ENCODE results near the gene SBNO2.
"Not testable (repeated sequence)": the region's sequence is repeated elsewhere in the genome, so short reads cannot be mapped to it uniquely, and the experiment has no call there.

Gene SBNO2

GRCh38 chr19:1115646-1116420, 58.2 kb downstream of the SBNO2 start:
- H3K36me3 ChIP-seq (ENCODE audit: insufficient read depth, low read length): peaks cover 69% of the 10 kb centered on the region
- ATAC-seq (ENCODE audit: insufficient read depth, low read depth): no peak

DNA sequence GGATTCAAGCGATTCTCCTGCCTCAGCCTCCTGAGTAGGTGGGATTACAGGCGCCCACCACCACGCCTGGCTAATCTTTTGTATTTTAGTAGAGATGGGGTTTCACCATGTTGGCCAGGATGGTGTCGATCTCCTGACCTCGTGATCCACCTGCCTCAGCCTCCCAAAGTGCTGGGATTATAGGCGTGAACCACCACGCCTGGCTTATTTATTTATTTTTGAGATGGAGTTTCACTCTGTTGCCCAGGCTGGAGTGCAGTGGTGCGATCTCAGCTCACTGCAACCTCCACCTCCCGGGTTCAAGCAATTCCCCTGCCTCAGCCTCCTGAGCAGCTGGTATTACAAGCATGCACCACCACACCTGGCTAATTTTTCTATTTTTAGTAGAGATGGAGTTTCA, 59.3 kb downstream of the SBNO2 start:
- H3K9me3 ChIP-seq (ENCODE audit: insufficient read depth, low read length, severe bottlenecking); H3K4me3 ChIP-seq (ENCODE audit: low read depth in 1 of 2, low read length in 2 of 2); H3K79me2 ChIP-seq (ENCODE audit: insufficient read depth, low read length); H3K9ac ChIP-seq (ENCODE audit: low read depth, low read length); H3K27me3 ChIP-seq (ENCODE audit: insufficient read depth, low read length, poor library complexity); DNase-seq; H3K4me1 ChIP-seq (ENCODE audit: insufficient read depth, low read length); H4K20me1 ChIP-seq (ENCODE audit: insufficient read depth, low read length); H3K27ac ChIP-seq (ENCODE audit: low read length); H3K4me2 ChIP-seq (ENCODE audit: insufficient read depth, low read length); H2AFZ ChIP-seq (ENCODE audit: low read depth, low read length); ATAC-seq (ENCODE audit: insufficient read depth, low read depth): not testable (repeated sequence)
- H3K36me3 ChIP-seq (ENCODE audit: insufficient read depth, low read length): peaks cover 69% of the 10 kb centered on the region

More at GRCh38 chr19:1115646-1116420, 58.2 kb downstream of the SBNO2 start:
- peaks cover 4% of the 10 kb centered on the region; the same call in 1 of the 2 replicates for H4K20me1 ChIP-seq (ENCODE audit: insufficient read depth, low read length)
- H3K4me2 ChIP-seq (ENCODE audit: insufficient read depth, low read length): no peak overlapping the region
- H3K9me3 ChIP-seq (ENCODE audit: insufficient read depth, low read length, severe bottlenecking): no peaks in the 10 kb centered on the region
- H2AFZ ChIP-seq (ENCODE audit: low read depth, low read length): no peak overlapping the region
- H3K9ac ChIP-seq (ENCODE audit: low read depth, low read length): no peak overlapping the region
- no peak for DNase-seq
- H3K4me1 ChIP-seq (ENCODE audit: insufficient read depth, low read length): no peaks in the 10 kb centered on the region
- no peaks in the 10 kb centered on the region for H3K79me2 ChIP-seq (ENCODE audit: insufficient read depth, low read length)
- TF ChIP-seq EZH2 (IDR thresholded peaks at IDR 0.05; ENCODE audit: borderline replicate concordance, low read depth, low read length, severe bottlenecking) (no peak), CTCF (IDR thresholded peaks at IDR 0.05; ENCODE audit: borderline replicate concordance, extremely low read depth, low read length, poor library complexity, severe bottlenecking) (no peak)
- no peaks in the 10 kb centered on the region for H3K27me3 ChIP-seq (ENCODE audit: insufficient read depth, low read length, poor library complexity)
- no peak overlapping the region for H3K4me3 ChIP-seq (ENCODE audit: low read depth in 1 of 2, low read length in 2 of 2)
- no peak overlapping the region for H3K27ac ChIP-seq (ENCODE audit: low read length)

DNA sequence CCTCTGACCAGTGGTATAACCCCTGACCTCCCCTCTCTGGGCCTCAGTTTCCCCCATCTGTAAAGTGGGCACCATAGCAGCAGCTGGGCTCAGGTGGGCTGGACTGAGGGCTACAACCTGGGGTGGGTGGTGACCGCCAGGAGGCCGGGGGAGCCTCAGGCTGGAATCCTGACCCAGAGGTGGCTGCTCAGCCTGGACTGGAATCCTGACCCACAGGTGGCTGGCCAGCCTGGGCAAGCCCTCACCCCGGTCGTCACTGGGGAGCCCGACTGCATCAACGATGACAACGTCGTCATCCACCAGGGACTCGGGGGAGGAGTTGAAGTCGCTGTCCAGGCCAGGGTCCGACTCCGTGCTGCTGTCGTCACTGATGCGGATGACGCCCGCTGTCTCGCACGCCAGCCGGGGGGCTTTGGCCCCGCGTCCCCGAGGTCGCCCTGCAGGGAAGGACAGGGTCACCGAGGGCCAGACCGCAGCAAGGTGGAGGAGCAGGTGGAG, 60.0 kb downstream of the SBNO2 start:
- Histone ChIP-seq H4K20me1 (ENCODE audit: insufficient read depth, low read length) (peaks cover 4% of the 10 kb centered on the region), H3K4me1 (ENCODE audit: insufficient read depth, low read length) (no peaks in the 10 kb centered on the region), H3K4me3 (ENCODE audit: low read depth in 1 of 2, low read length in 2 of 2) (no peak overlapping the region), H2AFZ (ENCODE audit: low read depth, low read length) (no peak overlapping the region), H3K27me3 (ENCODE audit: insufficient read depth, low read length, poor library complexity) (no peaks in the 10 kb centered on the region), H3K4me2 (ENCODE audit: insufficient read depth, low read length) (no peak overlapping the region), H3K9ac (ENCODE audit: low read depth, low read length) (no peak overlapping the region), H3K36me3 (ENCODE audit: insufficient read depth, low read length) (peaks cover 66% of the 10 kb centered on the region), H3K79me2 (ENCODE audit: insufficient read depth, low read length) (no peaks in the 10 kb centered on the region), H3K27ac (ENCODE audit: low read length) (no peak overlapping the region), H3K9me3 (ENCODE audit: insufficient read depth, low read length, severe bottlenecking) (no peaks in the 10 kb centered on the region)
- TF ChIP-seq EZH2 (IDR thresholded peaks at IDR 0.05; ENCODE audit: borderline replicate concordance, low read depth, low read length, severe bottlenecking): no peak
- no peak for TF ChIP-seq CTCF (IDR thresholded peaks at IDR 0.05; ENCODE audit: borderline replicate concordance, extremely low read depth, low read length, poor library complexity, severe bottlenecking)
- DNase-seq (no peak), ATAC-seq (ENCODE audit: insufficient read depth, low read depth) (no peak)
